Mesendoderm (in vitro differentiated cells): Measurements from ENCODE around the gene C16orf46.

Experiments used
- DNase-seq: peaks from one replicate; pipeline ENCODE4 v3.0.0; 2013
- H2AK5ac ChIP-seq: 2 replicates; pipeline ENCODE4 v1.6.1; 2013; ENCODE audit warnings: low read length, inconsistent platforms
- H2BK120ac ChIP-seq: 2 replicates; pipeline ENCODE4 v1.6.1; 2013; ENCODE audit warnings: low read depth, mild to moderate bottlenecking, low read length, moderate library complexity, mixed read lengths
- H2BK15ac ChIP-seq: replicated peaks from 2 replicates; pipeline ENCODE4 v1.6.1; 2013; ENCODE audit warnings: low read depth, mild to moderate bottlenecking, moderate library complexity
- H2BK5ac ChIP-seq: 2 replicates; pipeline ENCODE4 v1.6.1; 2013; ENCODE audit warnings: low read length, inconsistent platforms
- H3K18ac ChIP-seq: 2 replicates; pipeline ENCODE4 v1.6.1; 2013; ENCODE audit warnings: mild to moderate bottlenecking, low read length, mixed read lengths
- H3K23ac ChIP-seq: one replicate; pipeline ENCODE4 v1.6.1; 2013; ENCODE audit warnings: low read length
- H3K27ac ChIP-seq: 2 replicates; pipeline ENCODE4 v1.5.1; 2013; ENCODE audit warnings: low read depth, mild to moderate bottlenecking, inconsistent platforms, low read length, moderate library complexity
- H3K27me3 ChIP-seq: 2 replicates; pipeline ENCODE4 v1.6.1; 2013; ENCODE audit warnings: low read length, control low read depth, mild to moderate bottlenecking, inconsistent platforms; ENCODE audit not compliant: insufficient read depth, poor library complexity
- H3K36me3 ChIP-seq: 2 replicates; pipeline ENCODE4 v1.6.1; 2013; ENCODE audit warnings: low read length, inconsistent platforms; ENCODE audit not compliant: control insufficient read depth, insufficient read depth
- H3K4ac ChIP-seq: one replicate; pipeline ENCODE4 v1.6.1; 2013; ENCODE audit warnings: low read depth, mild to moderate bottlenecking, low read length, moderate library complexity
- H3K4me1 ChIP-seq: 2 replicates; pipeline ENCODE4 v1.6.1; 2013; ENCODE audit warnings: low read depth, low read length, inconsistent platforms; ENCODE audit not compliant: control insufficient read depth
- H3K4me2 ChIP-seq: 2 replicates; pipeline ENCODE4 v1.6.1; 2013; ENCODE audit warnings: low read length
- H3K4me3 ChIP-seq: 2 replicates; pipeline ENCODE4 v1.5.1; 2013; ENCODE audit warnings: mild to moderate bottlenecking, low read length
- H3K56ac ChIP-seq: one replicate; pipeline ENCODE4 v1.6.1; 2013; ENCODE audit warnings: low read length
- H3K79me1 ChIP-seq: 2 replicates; pipeline ENCODE4 v1.6.1; 2013; ENCODE audit warnings: low read length, inconsistent platforms
- H3K79me2 ChIP-seq: 2 replicates; pipeline ENCODE4 v1.6.1; 2013; ENCODE audit warnings: mild to moderate bottlenecking, low read length; ENCODE audit not compliant: control insufficient read depth, insufficient read depth
- H3K9ac ChIP-seq: 2 replicates; pipeline ENCODE4 v1.6.1; 2013; ENCODE audit warnings: low read length, inconsistent platforms
- H4K5ac ChIP-seq: one replicate; pipeline ENCODE4 v1.6.1; 2013; ENCODE audit warnings: low read length
- H4K8ac ChIP-seq: one replicate; pipeline ENCODE4 v1.6.1; 2013; ENCODE audit warnings: low read depth, mild to moderate bottlenecking, control low read depth, low read length, moderate library complexity
- WGBS: extraction: QIAGEN DNeasy Blood & Tissue Kit; methylation state at CpG from one replicate; pipeline ENCODE4 v1.1.7; 2013; ENCODE audit warnings: low lambda C conversion rate, missing lambda C conversion rate; ENCODE audit not compliant: insufficient coverage; ENCODE audit errors: extremely low coverage; 5-methylcytosine and 5-hydroxymethylcytosine counted together

Gene C16orf46

DNA sequence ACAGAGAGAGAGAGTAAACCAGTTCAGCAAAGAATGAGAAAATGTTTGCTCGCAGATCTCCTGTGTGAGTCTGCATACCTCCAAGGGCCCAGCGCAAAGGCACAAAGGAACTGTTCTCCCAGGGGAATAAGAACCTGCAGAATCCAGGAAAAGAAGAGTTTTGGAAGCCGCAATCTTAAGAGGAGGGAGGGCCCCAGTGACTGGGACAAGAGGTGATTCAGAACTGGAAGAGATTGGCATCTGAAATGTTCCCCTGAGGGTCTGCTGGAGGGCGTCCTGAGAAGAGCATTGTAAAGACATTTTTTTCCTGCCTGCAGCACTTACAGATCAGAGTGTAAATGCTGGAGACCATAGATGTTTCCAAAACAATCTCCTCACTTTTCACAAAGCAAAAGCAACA, 35.3 kb downstream of the C16orf46 start:
- Histone ChIP-seq H3K4me3 (no peak overlapping the region), H2AK5ac (no peak overlapping the region), H3K4me2 (no peak overlapping the region), H3K27me3 (no peaks in the 10 kb centered on the region), H2BK120ac (no peak overlapping the region), H3K4me1 (peaks cover 4% of the 10 kb centered on the region), H4K5ac (no peak overlapping the region), H3K79me2 (peaks cover 21% of the 10 kb centered on the region), H3K23ac (no peak overlapping the region), H3K27ac (no peak overlapping the region), H3K18ac (no peak overlapping the region), H2BK15ac (no peak overlapping the region), H3K36me3 (peaks cover 7% of the 10 kb centered on the region), H4K8ac (no peak overlapping the region), H3K56ac (no peak overlapping the region), H2BK5ac (no peak overlapping the region), H3K4ac (no peak overlapping the region), H3K9ac (no peak overlapping the region), H3K79me1 (peaks cover 15% of the 10 kb centered on the region)
- WGBS: no CpG with 5 or more reads among the region's 4 CpGs
- peak; percentile 41 for DNase-seq

DNA sequence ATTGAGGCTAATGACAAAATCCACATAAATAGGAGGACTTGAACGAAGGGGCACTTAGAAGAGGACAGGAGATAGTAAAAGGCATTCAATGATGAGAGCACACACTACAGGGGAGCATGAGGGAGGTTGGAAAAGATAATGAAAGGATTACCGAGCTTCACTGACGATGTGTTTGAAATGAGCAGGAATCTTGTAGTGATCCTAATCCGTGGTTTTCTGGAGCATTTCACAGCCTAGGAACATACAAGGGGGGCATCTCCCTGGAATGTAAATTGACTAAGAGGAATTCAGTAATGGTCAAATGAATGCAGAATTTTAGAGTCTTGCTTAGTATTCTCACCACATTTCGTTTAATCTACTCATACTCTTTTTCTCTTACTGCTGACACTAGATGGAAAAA, 36.2 kb downstream of the C16orf46 start:
- Histone ChIP-seq H3K4ac (no peak overlapping the region), H3K27me3 (no peaks in the 10 kb centered on the region), H2BK15ac (no peak overlapping the region), H2BK120ac (no peak overlapping the region), H3K23ac (no peak overlapping the region), H3K4me2 (no peak overlapping the region), H3K9ac (no peak overlapping the region), H3K79me2 (peaks cover 26% of the 10 kb centered on the region), H3K79me1 (peaks cover 18% of the 10 kb centered on the region), H3K27ac (no peak overlapping the region), H3K4me3 (no peak overlapping the region), H4K5ac (no peak overlapping the region), H3K18ac (no peak overlapping the region), H3K4me1 (peaks cover 4% of the 10 kb centered on the region), H2AK5ac (no peak overlapping the region), H2BK5ac (no peak overlapping the region), H3K56ac (no peak overlapping the region), H4K8ac (no peak overlapping the region), H3K36me3 (peaks cover 7% of the 10 kb centered on the region)
- peak; percentile 32 for DNase-seq
- WGBS: no CpG with 5 or more reads among the region's 5 CpGs

DNA sequence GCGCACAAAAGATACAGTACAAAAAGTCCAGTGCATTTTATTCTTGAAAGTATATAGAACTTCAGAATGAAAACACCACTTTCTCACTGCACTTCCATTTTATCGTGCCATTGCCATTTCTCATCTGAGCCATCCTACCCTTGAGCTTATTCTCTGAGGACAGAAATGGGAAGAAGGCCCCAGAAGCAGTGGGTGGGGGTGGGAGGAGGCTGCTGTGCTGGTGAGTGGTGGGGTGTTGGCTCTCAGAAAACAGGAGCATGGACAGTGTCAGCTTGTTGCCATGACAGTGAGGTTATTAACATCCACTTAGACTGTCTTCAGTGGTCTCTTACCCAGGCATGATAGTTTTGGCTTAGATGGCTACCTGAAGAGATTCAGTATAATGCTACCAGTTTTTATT, 36.9 kb downstream of the C16orf46 start:
- H3K36me3 ChIP-seq: peaks cover 7% of the 10 kb centered on the region
- H3K4me3 ChIP-seq: no peak overlapping the region
- H3K27me3 ChIP-seq: no peaks in the 10 kb centered on the region
- WGBS: no CpG with 5 or more reads among the region's 2 CpGs
- DNase-seq: no peak
- H3K56ac ChIP-seq: no peak overlapping the region
- H3K79me2 ChIP-seq: peaks cover 26% of the 10 kb centered on the region
- peaks cover 18% of the 10 kb centered on the region for H3K79me1 ChIP-seq
- H4K5ac ChIP-seq: no peak overlapping the region
- no peak overlapping the region for H3K27ac ChIP-seq
- no peak overlapping the region for H3K4ac ChIP-seq
- H4K8ac ChIP-seq: no peak overlapping the region
- H3K4me2 ChIP-seq: no peak overlapping the region
- H3K18ac ChIP-seq: no peak overlapping the region
- peaks cover 4% of the 10 kb centered on the region for H3K4me1 ChIP-seq
- H2AK5ac ChIP-seq: no peak overlapping the region
- H2BK120ac ChIP-seq: no peak overlapping the region
- H3K9ac ChIP-seq: no peak overlapping the region
- no peak overlapping the region for H2BK5ac ChIP-seq
- no peak overlapping the region for H3K23ac ChIP-seq
- H2BK15ac ChIP-seq: no peak overlapping the region

DNA sequence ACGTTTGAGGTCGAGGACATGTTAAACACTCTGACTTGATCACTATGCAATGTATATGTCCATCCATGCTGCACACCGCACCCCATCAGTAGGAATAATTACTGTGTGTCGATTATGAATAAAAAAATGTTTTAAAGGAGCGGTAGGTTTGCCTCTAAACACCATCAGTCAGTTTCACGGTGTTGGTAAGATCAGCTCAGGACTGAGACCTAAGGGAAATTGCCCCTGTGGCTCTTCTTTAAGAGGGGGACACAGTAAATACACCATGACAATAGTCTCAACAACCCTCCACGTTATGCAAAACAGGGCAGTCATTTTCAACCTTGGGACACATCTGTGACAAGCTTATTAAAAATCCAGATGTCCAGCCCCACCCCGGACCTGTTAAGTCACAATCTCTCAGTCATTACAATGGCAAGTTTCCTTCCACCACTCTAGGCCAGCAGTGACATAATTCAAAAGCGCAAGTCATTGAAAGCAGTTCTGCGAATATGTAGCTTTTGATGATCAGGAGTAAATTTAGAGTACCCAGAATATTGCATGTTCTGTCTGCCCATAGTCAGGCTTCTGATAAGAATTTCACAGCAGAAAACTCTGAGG, 40.2 kb downstream of the C16orf46 start:
- Histone ChIP-seq H3K9ac (peak overlapping the region; percentile 93), H3K56ac (peak overlapping the region; percentile 94), H3K4me1 (peaks cover 4% of the 10 kb centered on the region), H4K5ac (no peak overlapping the region), H3K79me1 (peaks cover 18% of the 10 kb centered on the region), H3K18ac (peak overlapping the region; percentile 94), H3K27me3 (no peaks in the 10 kb centered on the region), H3K4me2 (peak overlapping the region; percentile 77), H2AK5ac (no peak overlapping the region), H3K27ac (no peak overlapping the region), H2BK120ac (no peak overlapping the region), H2BK5ac (no peak overlapping the region), H3K4ac (no peak overlapping the region), H3K23ac (no peak overlapping the region), H3K4me3 (peak overlapping the region; percentile 54), H3K79me2 (peaks cover 26% of the 10 kb centered on the region), H3K36me3 (peaks cover 3% of the 10 kb centered on the region), H2BK15ac (no peak overlapping the region), H4K8ac (no peak overlapping the region)
- no peak for DNase-seq
- no CpG with 5 or more reads among the region's 10 CpGs for WGBS

DNA sequence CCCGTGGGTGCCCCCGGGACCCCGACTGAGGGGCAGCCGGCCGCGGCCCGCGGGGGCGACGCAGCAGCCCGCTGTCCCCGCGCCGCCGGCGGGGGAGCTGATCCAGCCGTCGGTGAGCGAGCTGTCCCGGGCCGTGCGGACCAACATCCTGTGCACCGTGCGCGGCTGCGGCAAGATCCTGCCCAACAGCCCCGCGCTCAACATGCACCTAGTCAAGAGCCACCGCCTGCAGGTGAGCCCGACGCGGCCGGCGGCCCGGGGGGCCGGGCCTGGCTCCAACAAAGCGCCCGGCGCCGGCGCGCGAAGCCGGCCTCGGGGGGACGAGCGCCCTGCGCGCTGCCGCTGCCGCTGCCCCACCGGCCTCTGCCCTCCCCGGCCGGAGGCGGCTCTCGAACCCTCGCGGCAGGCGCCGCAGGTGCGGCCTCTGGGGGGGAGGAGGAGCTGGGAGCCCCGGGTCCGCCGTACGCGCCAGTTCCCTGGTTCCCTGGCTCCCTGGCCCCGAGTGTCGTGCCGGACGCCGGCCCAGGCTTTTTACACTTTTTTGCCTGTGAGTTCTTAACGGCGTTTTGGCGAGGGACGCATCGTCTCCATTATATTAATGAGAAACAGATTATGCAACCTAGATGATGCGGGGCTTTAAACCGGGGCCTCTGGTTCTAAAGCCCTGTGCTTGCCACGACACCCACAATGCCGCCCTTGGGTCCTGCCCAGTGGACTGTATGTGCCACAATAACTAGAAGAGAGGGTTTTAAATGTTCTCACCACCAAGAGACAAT, 40.9 kb downstream of the C16orf46 start:
- H3K79me1 ChIP-seq: peaks cover 18% of the 10 kb centered on the region
- H3K23ac ChIP-seq: no peak overlapping the region
- H2BK120ac ChIP-seq: no peak overlapping the region
- H2BK15ac ChIP-seq: no peak overlapping the region
- peak overlapping the region; percentile 77 for H3K4me2 ChIP-seq
- no peak overlapping the region for H2BK5ac ChIP-seq
- H3K79me2 ChIP-seq: peaks cover 26% of the 10 kb centered on the region
- peak overlapping the region; percentile 33 for H3K27ac ChIP-seq
- H3K4me3 ChIP-seq: peak overlapping the region; percentile 54
- peak overlapping the region; percentile 58 for H3K4ac ChIP-seq
- no peaks in the 10 kb centered on the region for H3K27me3 ChIP-seq
- no peaks in the 10 kb centered on the region for H3K36me3 ChIP-seq
- H4K5ac ChIP-seq: no peak overlapping the region
- peak overlapping the region; percentile 84 for H4K8ac ChIP-seq
- H3K9ac ChIP-seq: peak overlapping the region; percentile 93
- no CpG with 5 or more reads among the region's 80 CpGs for WGBS
- peak; percentile 53 for DNase-seq
- peaks cover 4% of the 10 kb centered on the region for H3K4me1 ChIP-seq
- no peak overlapping the region for H2AK5ac ChIP-seq
- H3K56ac ChIP-seq: peak overlapping the region; percentile 94
- H3K18ac ChIP-seq: peak overlapping the region; percentile 94
